ENCODE data around the gene PPP6R2. TPM values are rescaled to one million over a fixed set of nuclear protein-coding genes. Genes with fewer than 3 reads are reported as not detected.

PPP6R2 gene
- total and polyA plus RNA-seq, 2 donors (not counting 1 experiment from before 2014, with no cell fraction given): 19.7 to 44.4 TPM

DNA sequence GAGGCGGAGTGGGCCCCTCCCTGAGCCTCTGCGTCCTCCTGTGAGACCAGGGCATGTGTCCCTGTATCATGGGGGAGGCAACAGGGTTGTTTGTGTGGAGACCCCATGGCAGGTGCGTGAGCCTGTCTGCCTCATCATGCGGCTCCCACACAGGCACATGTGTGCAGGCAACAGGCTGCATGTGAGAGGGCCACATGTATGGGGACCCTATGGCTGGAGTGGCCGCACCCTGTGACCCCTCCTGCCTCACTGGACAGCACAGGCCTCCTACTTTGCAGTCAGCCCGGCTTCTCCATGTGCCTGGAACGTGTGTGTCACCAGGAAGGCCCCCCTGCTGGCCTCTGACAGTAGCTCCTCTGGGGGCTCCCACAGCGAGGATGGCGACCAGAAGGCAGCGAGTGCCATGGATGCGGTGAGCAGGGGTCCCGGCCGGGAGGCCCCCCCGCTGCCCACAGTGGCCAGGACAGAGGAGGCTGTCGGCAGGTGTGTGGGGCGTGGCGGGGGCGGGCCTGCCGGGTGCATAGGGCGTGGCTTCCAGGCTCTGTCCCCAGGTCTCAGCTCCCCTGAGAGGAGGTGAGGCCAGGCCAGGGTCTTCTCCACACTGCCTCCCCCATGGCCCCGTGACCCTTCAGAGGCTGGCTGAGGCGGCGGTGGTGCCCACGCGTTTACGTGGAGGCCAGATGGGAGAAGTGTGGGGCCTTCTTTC lies 97.6 kb downstream of the PPP6R2 start:
- no peaks in the 10 kb centered on the region for H3K79me2 ChIP-seq (ENCODE audit: control insufficient read depth, insufficient read depth, low read length)
- peaks cover 8% of the 10 kb centered on the region for H3K4me1 ChIP-seq (ENCODE audit: control insufficient read depth, extremely low read depth, insufficient read depth, low read length)
- no peak overlapping the region for H3K27ac ChIP-seq (ENCODE audit: insufficient read depth, low read length)
- no peak overlapping the region for H2AFZ ChIP-seq (ENCODE audit: low read length)
- DNase-seq (ENCODE audit: low read depth in 2 of 2): no peak
- no peaks in the 10 kb centered on the region for H3K27me3 ChIP-seq (ENCODE audit: control insufficient read depth, insufficient read depth, low read length)
- no peaks in the 10 kb centered on the region for H3K9me3 ChIP-seq (ENCODE audit: control insufficient read depth, insufficient read depth, low read depth, low read length)
- H4K20me1 ChIP-seq (ENCODE audit: control insufficient read depth, extremely low read depth, insufficient read depth, low read length): no peaks in the 10 kb centered on the region
- H3K9ac ChIP-seq (ENCODE audit: insufficient read depth, low read length): no peak overlapping the region
- TF ChIP-seq, protein P1, sequence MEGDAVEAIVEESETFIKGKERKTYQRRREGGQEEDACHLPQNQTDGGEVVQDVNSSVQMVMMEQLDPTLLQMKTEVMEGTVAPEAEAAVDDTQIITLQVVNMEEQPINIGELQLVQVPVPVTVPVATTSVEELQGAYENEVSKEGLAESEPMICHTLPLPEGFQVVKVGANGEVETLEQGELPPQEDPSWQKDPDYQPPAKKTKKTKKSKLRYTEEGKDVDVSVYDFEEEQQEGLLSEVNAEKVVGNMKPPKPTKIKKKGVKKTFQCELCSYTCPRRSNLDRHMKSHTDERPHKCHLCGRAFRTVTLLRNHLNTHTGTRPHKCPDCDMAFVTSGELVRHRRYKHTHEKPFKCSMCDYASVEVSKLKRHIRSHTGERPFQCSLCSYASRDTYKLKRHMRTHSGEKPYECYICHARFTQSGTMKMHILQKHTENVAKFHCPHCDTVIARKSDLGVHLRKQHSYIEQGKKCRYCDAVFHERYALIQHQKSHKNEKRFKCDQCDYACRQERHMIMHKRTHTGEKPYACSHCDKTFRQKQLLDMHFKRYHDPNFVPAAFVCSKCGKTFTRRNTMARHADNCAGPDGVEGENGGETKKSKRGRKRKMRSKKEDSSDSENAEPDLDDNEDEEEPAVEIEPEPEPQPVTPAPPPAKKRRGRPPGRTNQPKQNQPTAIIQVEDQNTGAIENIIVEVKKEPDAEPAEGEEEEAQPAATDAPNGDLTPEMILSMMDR (conservative IDR thresholded peaks at IDR 0.05 in 1 of 2, IDR thresholded peaks at IDR 0.05 in 1 of 2; ENCODE audit: low read depth in 1 of 2, low read length in 2 of 2): no peak
- no peak for TF ChIP-seq EZH2 (IDR thresholded peaks at IDR 0.05; ENCODE audit: low read length, missing control alignments)
- H3K4me2 ChIP-seq (ENCODE audit: extremely low read depth, insufficient read depth, low read length): no peak overlapping the region
- no peak overlapping the region for H3K4me3 ChIP-seq (replicated peaks in 1 of 4; ENCODE audit: control extremely low read depth in 1 of 4, insufficient read depth in 1 of 4, low read depth in 3 of 4, low read length in 4 of 4)
- H3K36me3 ChIP-seq (ENCODE audit: control insufficient read depth, insufficient read depth, low read length): peaks cover 33% of the 10 kb centered on the region

DNA sequence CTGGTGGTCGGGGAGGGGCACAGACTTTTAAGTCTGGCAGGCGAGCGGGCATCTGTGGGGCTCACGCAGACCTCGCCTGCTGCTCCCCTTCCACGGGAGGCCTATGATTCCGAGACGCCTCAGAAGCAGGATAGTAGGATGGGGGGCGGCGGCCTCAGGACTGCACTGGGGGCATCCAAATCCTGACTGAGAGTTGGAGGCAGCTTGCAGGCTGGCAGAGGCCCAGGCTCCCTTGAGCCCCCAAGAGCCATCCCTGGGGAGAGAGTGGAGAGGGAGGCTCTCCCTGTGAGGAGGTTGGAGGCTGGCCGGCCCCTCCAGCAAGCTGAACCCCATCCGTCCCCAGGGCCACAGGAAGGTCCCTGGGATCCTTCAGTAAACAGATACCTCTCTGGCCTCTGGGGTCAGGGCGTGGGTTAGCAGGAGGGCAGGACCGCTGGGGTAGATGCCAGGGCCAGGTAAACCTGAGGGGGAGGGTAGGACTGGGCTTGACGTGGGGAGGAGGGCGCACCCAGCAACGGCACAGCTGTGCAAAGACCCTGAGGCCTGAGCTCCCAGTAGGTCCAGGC lies 98.4 kb downstream of the PPP6R2 start:
- Histone ChIP-seq H3K9ac (ENCODE audit: insufficient read depth, low read length) (no peak overlapping the region), H3K4me1 (ENCODE audit: control insufficient read depth, extremely low read depth, insufficient read depth, low read length) (peaks cover 8% of the 10 kb centered on the region), H2AFZ (ENCODE audit: low read length) (no peak overlapping the region), H3K4me2 (ENCODE audit: extremely low read depth, insufficient read depth, low read length) (no peak overlapping the region), H3K27ac (ENCODE audit: insufficient read depth, low read length) (no peak overlapping the region), H3K36me3 (ENCODE audit: control insufficient read depth, insufficient read depth, low read length) (peaks cover 33% of the 10 kb centered on the region), H3K79me2 (ENCODE audit: control insufficient read depth, insufficient read depth, low read length) (no peaks in the 10 kb centered on the region), H4K20me1 (ENCODE audit: control insufficient read depth, extremely low read depth, insufficient read depth, low read length) (no peaks in the 10 kb centered on the region), H3K9me3 (ENCODE audit: control insufficient read depth, insufficient read depth, low read depth, low read length) (no peaks in the 10 kb centered on the region), H3K27me3 (ENCODE audit: control insufficient read depth, insufficient read depth, low read length) (no peaks in the 10 kb centered on the region), H3K4me3 (replicated peaks in 1 of 4; ENCODE audit: control extremely low read depth in 1 of 4, insufficient read depth in 1 of 4, low read depth in 3 of 4, low read length in 4 of 4) (no peak overlapping the region)
- no peak for DNase-seq (ENCODE audit: low read depth in 2 of 2)
- TF ChIP-seq, protein P1 (conservative IDR thresholded peaks at IDR 0.05 in 1 of 2, IDR thresholded peaks at IDR 0.05 in 1 of 2; ENCODE audit: low read depth in 1 of 2, low read length in 2 of 2): no peak
- no peak for TF ChIP-seq EZH2 (IDR thresholded peaks at IDR 0.05; ENCODE audit: low read length, missing control alignments)

DNA sequence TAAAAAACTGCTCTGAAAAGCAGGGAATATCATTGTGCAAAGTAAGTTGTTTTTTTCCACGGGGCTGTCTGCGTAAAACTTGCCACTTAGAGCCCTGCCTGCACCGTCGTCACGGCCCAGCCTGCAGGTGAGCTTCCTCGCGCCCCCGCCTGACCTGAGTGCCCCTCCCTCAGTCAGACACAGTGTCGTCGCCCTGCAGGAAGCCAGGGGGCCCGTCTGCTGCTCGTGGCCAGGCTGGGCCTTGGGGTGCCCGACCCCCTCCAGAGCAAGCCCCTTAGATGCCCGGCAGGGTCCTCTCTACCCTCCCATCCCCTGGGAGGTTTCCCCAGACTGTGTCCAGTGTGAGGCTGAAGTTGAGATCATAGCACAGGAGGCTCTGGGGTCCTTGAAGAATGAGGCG lies 100.1 kb downstream of the PPP6R2 start:
- Histone ChIP-seq H3K27ac (ENCODE audit: insufficient read depth, low read length) (no peak overlapping the region), H3K4me2 (ENCODE audit: extremely low read depth, insufficient read depth, low read length) (no peak overlapping the region), H3K9me3 (ENCODE audit: control insufficient read depth, insufficient read depth, low read depth, low read length) (no peaks in the 10 kb centered on the region), H3K4me3 (replicated peaks in 1 of 4; ENCODE audit: control extremely low read depth in 1 of 4, insufficient read depth in 1 of 4, low read depth in 3 of 4, low read length in 4 of 4) (no peak overlapping the region), H3K4me1 (ENCODE audit: control insufficient read depth, extremely low read depth, insufficient read depth, low read length) (peaks cover 8% of the 10 kb centered on the region), H3K36me3 (ENCODE audit: control insufficient read depth, insufficient read depth, low read length) (peaks cover 32% of the 10 kb centered on the region), H3K9ac (ENCODE audit: insufficient read depth, low read length) (no peak overlapping the region), H3K79me2 (ENCODE audit: control insufficient read depth, insufficient read depth, low read length) (no peaks in the 10 kb centered on the region), H2AFZ (ENCODE audit: low read length) (no peak overlapping the region), H3K27me3 (ENCODE audit: control insufficient read depth, insufficient read depth, low read length) (no peaks in the 10 kb centered on the region), H4K20me1 (ENCODE audit: control insufficient read depth, extremely low read depth, insufficient read depth, low read length) (no peaks in the 10 kb centered on the region)
- TF ChIP-seq EZH2 (IDR thresholded peaks at IDR 0.05; ENCODE audit: low read length, missing control alignments): no peak
- TF ChIP-seq, protein P1 (conservative IDR thresholded peaks at IDR 0.05 in 1 of 2, IDR thresholded peaks at IDR 0.05 in 1 of 2; ENCODE audit: low read depth in 1 of 2, low read length in 2 of 2): no peak
- no peak for DNase-seq (ENCODE audit: low read depth in 2 of 2)
